ENCODE measurements around the gene LYZL6. TPM values are rescaled to one million over a fixed set of nuclear protein-coding genes. Genes with fewer than 3 reads are reported as not detected.

Gene LYZL6
- not detected in 2 replicates for total RNA-seq (ENCODE audit: low replicate concordance)
- long read RNA-seq, result 0 reads

DNA sequence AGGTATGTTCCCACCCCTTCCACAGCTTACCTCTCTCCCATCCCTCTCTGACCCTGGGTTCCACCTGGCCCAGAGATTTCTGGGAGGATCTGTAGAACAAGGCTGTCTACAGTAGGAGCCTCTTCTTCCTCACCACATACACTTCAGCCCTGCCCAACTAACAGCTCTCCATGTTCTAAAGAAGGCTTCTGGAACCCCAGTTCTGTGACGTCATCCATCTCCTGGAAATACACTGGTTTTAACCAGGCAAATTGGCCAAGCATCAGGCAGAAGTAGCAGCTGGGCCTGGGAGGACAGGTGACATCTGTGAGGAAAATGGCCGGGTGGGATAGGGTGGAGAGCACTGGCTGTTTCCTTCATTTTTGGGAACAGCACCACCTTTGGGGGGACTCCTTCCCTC is at the start of gene LYZL6:
Gene LYZL6 (minus strand): TSS at position 177 of the 400 bp plus-strand sequence. CDS start 4,357 bp downstream, outside the sequence.
- H3K4me3 Mint-ChIP-seq, result no peak within 1 kb of the TSS

GRCh38 chr17:35991075-35991474 is 47.6 kb upstream of the LYZL6 start:
- Mint-ChIP-seq H3K27ac (peak overlapping the region; percentile 73), H3K36me3 (no peaks in the 10 kb centered on the region), H3K4me3 (no peak overlapping the region), H3K4me1 (ENCODE audit: unreplicated experiment) (peaks cover 4% of the 10 kb centered on the region), H3K9me3 (peaks cover 7% of the 10 kb centered on the region), H3K27me3 (peaks cover 10% of the 10 kb centered on the region)
- DNase-seq (ENCODE audit: extremely low spot score, unreplicated experiment), result peak; percentile 8
- no peak for TF ChIP-seq CTCF (conservative IDR thresholded peaks at IDR 0.05)

More for the DNA sequence above, at the start of gene LYZL6:
- no peak for TF ChIP-seq CTCF (conservative IDR thresholded peaks at IDR 0.05)
- DNase-seq (ENCODE audit: extremely low spot score, unreplicated experiment), result no peak
- Mint-ChIP-seq H3K36me3 (no peaks in the 10 kb centered on the region), H3K27me3 (no peaks in the 10 kb centered on the region), H3K4me1 (ENCODE audit: unreplicated experiment) (no peaks in the 10 kb centered on the region), H3K9me3 (no peaks in the 10 kb centered on the region), H3K27ac (no peak within 1 kb of the TSS)

DNA sequence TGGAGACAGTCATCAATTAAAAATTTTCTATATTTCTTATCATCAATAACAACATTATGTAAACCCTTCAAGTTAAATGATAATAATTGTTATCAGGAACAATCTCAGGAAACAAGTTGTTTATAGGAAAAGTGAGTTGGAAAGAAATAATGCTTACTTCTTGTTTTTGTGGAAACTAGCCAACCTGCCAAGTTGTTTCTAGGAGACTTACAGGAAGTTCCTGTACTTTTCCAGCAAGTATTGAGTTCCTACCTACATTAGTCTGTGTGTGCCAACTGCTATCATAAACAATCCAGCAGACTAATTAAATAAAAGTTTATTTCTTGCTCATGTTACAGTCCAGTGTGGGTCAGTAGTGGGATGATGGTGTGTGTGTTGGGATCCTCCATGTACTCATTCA is 44.7 kb upstream of the LYZL6 start:
- H3K9me3 Mint-ChIP-seq, result no peaks in the 10 kb centered on the region
- no peaks in the 10 kb centered on the region for H3K36me3 Mint-ChIP-seq
- no peak overlapping the region for H3K4me3 Mint-ChIP-seq
- H3K27me3 Mint-ChIP-seq, result peaks cover 5% of the 10 kb centered on the region
- H3K27ac Mint-ChIP-seq, result no peak overlapping the region
- peaks cover 4% of the 10 kb centered on the region for H3K4me1 Mint-ChIP-seq (ENCODE audit: unreplicated experiment)
- DNase-seq (ENCODE audit: extremely low spot score, unreplicated experiment), result no peak
- no peak for TF ChIP-seq CTCF (conservative IDR thresholded peaks at IDR 0.05)

DNA sequence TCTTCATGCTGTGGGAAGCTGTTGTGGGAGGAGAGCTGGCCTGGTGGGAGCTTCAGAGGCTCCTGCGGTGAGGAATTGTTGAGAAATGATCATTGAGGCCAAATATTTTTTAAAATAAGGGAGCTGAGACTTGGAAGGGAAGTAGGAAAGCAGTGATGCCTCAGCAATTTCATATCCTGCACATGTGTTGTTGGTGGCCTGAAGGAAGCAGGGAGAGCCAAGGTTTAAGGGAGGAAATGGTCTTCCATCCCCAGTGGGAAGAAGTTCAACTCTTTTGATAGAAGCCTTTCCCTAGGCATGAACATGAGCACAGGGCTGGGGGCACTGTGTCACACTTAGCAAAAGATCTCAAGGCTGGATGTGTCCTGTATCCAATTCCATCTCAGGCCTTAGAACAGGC is 43.1 kb upstream of the LYZL6 start, which contains the start of gene CCL14:
Gene CCL14 (minus strand): TSS at position 87 of the 400 bp plus-strand sequence. CDS start 80 bp downstream, at position 7.
- Mint-ChIP-seq H3K4me3 (no peak within 1 kb of the TSS), H3K9me3 (no peaks in the 10 kb centered on the region), H3K4me1 (ENCODE audit: unreplicated experiment) (peaks cover 4% of the 10 kb centered on the region), H3K27ac (no peak within 1 kb of the TSS), H3K36me3 (no peaks in the 10 kb centered on the region), H3K27me3 (peaks cover 5% of the 10 kb centered on the region)
- TF ChIP-seq CTCF (conservative IDR thresholded peaks at IDR 0.05), result no peak
- DNase-seq (ENCODE audit: extremely low spot score, unreplicated experiment), result no peak

- H3K4me3 Mint-ChIP-seq, result no peak overlapping the region
- peaks cover 6% of the 10 kb centered on the region for H3K27me3 Mint-ChIP-seq
- no peaks in the 10 kb centered on the region for H3K36me3 Mint-ChIP-seq
- no peaks in the 10 kb centered on the region for H3K4me1 Mint-ChIP-seq (ENCODE audit: unreplicated experiment)
- H3K9me3 Mint-ChIP-seq, result no peaks in the 10 kb centered on the region
- DNase-seq (ENCODE audit: extremely low spot score, unreplicated experiment), result peak; percentile 47
- no peak overlapping the region for H3K27ac Mint-ChIP-seq
- no peak for TF ChIP-seq CTCF (conservative IDR thresholded peaks at IDR 0.05)
Observed at GRCh38 chr17:35984140-35984539, 40.6 kb upstream of the LYZL6 start.
